Esophagus squamous epithelium (tissue), 4 donors: Measurements from ENCODE around the gene GIPR.
A peak's percentile ranks its signal among the peaks of the same experiment; 100 is the strongest.

Experiments
- POLR2A ChIP-seq, 4 donors: fragments of 450-650 bp; IDR thresholded peaks; one replicate each; pipeline ENCODE4 v1.6.1; 2017; ENCODE audit warnings: antibody characterized with exemption in 4 of 4, mild to moderate bottlenecking in 4 of 4, moderate library complexity in 3 of 4
- TF ChIP-seq, protein P1 (sequence below), 6 experiments: fragments of 450-650 bp in 4 of 6; fragments of 200-600 bp in 2 of 6; sonication (generic) in 2 of 6; IDR thresholded peaks; one replicate each; pipeline ENCODE4 v1.5.1; 2016 to 2019; ENCODE audit warnings: antibody characterized with exemption in 6 of 6, mild to moderate bottlenecking in 4 of 6, moderate library complexity in 4 of 6

DNA sequence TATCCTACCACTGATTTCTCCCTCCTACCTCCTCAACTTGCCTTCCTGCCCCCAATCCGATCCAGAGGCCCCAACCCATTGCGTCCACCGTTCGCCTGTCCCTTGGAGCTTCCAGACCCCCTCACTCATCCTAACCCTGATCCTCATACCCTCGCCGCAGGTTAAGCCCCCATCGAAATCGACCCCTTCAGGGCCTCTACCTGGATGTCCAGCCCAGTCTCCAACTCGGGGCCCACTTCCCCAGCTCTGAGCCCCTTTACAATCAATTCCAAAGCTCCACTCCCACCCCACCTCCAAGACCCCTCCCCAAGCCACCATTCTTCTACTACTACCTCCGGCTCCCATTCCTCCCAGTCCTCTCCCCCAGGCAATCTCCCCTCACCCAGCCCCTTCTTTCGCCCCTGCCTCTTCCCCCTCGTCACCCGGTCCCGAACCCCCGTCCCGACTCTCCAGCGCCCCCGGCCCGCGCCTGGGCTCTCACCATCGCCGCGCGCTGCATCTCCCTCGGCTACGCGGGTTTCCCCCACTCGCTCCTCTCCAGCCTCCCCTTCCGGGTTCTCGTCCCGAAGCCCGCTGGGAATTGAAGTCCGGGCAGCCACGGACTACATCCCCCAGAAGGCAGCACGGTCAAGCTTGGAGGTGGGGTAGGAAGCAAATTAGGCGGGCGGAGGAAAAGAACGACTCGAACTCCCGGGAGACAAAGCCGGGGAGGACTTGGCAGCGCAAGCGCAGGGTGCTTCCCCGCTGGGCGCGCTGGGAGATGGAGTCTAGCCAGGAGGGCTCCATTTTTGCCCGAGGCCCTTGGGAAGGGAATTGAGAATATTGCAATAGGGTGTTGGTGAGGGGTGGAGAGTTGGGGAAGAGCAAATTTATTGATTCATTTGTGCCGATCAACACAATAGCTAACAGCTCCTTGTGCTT lies 62.6 kb downstream of the GIPR start, which contains the start of gene FBXO46:
- TF ChIP-seq, protein P1, sequence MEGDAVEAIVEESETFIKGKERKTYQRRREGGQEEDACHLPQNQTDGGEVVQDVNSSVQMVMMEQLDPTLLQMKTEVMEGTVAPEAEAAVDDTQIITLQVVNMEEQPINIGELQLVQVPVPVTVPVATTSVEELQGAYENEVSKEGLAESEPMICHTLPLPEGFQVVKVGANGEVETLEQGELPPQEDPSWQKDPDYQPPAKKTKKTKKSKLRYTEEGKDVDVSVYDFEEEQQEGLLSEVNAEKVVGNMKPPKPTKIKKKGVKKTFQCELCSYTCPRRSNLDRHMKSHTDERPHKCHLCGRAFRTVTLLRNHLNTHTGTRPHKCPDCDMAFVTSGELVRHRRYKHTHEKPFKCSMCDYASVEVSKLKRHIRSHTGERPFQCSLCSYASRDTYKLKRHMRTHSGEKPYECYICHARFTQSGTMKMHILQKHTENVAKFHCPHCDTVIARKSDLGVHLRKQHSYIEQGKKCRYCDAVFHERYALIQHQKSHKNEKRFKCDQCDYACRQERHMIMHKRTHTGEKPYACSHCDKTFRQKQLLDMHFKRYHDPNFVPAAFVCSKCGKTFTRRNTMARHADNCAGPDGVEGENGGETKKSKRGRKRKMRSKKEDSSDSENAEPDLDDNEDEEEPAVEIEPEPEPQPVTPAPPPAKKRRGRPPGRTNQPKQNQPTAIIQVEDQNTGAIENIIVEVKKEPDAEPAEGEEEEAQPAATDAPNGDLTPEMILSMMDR (IDR thresholded peaks at IDR 0.05), result peak in 1 of 6 experiments; percentile 31
- peak in 3 of 4 donors; percentile 64 to 91 (median 91) for TF ChIP-seq POLR2A (IDR thresholded peaks at IDR 0.05)
